Activated CD4-positive, alpha-beta T cell treated with anti-CD3 and anti-CD28 coated beads, Interleukin-2, amount 50 U/mL, for 24 hours (primary cell): Measurements from ENCODE around the gene TRAPPC13.
"Not testable (repeated sequence)": the region's sequence is repeated elsewhere in the genome, so short reads cannot be mapped to it uniquely, and the experiment has no call there.

Source experiments
- DNase-seq, 2 donors: peaks; one replicate each; pipeline ENCODE4 v3.0.0-alpha.2; 2020; ENCODE audit warnings: low read depth in 1 of 2, low spot score in 1 of 2

TRAPPC13 gene

DNA sequence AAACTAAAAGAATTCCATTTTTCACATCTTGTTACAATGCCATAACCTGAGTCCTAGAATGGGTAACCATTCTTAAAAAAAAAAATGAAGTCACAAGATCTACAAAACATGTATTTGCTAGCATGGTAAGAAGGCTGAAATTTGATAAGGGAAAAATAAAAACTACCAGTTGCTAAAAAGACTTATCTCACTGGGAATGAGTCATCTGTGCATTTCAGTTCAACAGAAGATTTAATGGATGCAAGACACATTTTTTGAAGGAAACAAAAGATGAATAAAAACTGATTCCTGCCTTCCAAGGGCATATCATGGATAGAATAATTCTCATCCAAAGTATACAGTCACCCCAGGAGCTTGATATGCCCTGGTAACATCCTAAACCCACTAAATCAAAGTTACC is 49.9 kb downstream of the TRAPPC13 start:
- DNase-seq = no peak

DNA sequence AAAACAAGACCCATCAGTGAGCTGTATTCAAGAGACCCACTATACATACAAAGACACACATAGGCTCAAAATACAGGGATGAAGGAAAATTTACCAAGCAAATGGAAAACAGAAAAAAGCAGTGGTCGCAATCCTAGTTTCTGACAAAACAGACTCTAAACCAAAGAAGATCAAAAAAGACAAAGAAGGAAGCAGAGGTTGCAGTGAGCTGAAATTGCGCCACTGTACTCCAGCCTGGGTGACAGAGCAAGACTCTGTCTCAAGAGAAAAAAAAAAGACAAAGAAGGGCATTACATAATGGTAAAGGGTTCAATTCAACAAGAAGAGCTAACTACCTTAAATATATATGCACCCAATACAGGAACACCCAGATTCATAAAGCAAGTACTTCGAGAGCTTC is 51.2 kb downstream of the TRAPPC13 start:
- not testable (repeated sequence) for DNase-seq

DNA sequence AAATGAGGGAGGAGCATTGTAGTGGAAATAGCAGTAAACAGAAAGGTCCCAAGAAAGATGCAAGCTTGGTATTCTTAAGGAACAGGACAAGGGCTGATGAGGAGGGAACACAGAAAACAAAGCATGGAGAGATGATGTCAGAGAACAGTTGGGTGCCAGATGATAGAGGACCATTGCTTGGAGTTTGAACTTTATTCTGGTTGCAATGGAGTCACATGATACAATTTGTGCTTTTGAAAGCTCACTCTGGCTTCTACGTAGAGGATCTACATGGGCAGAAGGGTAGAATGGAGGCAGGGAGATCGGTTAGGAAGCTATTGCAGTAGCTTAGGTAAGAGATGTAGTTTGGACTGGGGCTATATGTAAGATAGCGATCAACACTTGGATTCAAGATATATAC is 57.3 kb downstream of the TRAPPC13 start:
- no peak for DNase-seq

DNA sequence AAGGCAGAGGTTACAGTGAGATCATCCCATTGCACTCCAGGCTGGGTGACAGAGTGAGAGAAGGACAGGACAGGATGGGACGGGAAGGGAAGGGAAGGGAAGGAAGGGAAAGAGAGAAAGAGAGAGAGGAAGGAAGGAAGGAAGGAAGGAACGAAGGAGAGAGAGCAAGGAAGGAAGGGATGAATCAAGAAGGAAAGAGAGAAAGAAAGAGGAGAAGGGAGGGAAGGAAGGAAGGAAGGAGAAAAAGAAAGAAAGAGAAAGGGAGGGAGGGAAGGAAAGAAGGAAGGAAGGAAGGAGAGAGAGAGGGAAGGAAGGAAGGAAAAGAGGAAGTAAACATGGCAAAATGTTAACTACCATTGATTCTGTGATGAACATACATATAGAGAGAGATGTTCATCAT is 68.3 kb downstream of the TRAPPC13 start:
- no peak for DNase-seq

GRCh38 chr5:65695162-65695755 is 70.4 kb downstream of the TRAPPC13 start:
- no peak for DNase-seq

DNA sequence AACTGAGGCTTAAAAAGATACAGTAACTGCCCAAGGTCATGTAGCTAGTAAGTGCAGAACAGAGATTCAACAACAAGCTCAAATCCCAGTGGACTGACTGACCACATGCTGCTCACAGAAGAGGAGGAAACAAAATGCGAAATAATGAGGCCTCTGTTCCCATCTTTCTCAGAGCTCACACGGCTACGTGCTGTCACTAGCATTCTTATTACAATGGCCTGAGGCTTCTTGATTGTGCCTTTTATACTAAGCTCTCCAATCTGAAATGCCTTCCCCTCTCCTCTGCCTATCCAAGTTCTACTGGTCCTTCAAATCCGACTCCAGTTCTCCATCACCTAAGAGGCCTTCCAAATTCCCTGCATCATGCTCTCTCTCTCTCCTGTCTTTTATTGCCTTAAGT is 71.1 kb downstream of the TRAPPC13 start:
- no peak for DNase-seq

- DNase-seq = no peak
Measured at GRCh38 chr5:65696892-65697291, 72.1 kb downstream of the TRAPPC13 start.

GRCh38 chr5:65699338-65699737 is 74.5 kb downstream of the TRAPPC13 start:
- no peak for DNase-seq

- no peak for DNase-seq
Measured at GRCh38 chr5:65702036-65702435, 77.2 kb downstream of the TRAPPC13 start.

DNA sequence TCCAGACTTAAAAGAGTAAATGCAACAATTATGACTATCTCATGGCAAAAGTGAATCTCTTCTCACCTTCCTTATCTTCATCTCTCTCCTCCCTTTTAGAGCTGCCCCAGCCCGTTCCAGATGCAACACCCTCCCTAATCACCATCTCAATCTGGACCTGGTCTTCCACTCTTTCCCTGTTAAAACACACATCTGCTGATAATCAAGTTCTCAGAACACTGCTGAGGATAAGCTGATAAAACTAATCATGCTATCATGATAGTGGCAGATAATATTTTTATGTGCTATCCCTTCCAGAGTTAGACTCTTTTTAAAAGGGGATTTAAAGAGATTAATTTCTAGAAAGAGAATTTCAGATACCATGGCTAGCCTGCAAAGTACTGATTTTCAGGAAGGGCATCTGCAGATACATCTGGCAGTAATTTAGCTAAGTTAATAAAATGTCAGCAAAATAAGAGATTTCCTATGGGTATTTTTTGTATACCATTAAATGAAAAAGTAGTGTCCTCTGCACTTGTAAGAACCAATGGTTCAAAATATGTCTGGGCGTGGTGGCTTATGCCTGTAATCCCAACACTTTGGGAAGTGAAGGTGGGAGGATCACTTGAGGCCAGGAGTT is 79.9 kb downstream of the TRAPPC13 start:
- DNase-seq = no peak

DNA sequence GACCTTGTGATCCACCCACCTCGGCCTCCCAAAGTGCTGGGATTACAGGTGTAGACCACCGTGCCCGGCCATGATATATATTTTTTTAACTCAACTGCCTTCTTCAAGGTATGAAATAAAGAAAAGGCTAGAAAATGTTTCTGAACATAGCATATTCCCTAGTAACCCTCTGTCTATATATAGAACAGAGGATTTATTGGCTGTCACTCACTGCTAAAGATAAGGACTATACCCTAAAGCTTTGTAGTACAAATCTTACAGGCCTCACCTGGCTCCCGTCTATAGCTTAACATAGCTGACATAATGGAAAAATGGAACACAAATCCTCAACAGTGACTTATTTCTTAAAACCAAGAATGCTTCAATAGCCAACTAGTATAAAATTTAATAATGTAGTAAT is 82.8 kb downstream of the TRAPPC13 start:
- DNase-seq = no peak

- no peak for DNase-seq
Measured at GRCh38 chr5:65708145-65708544, 83.3 kb downstream of the TRAPPC13 start.
